LNCaP clone FGC (cell line): ENCODE measurements around the gene MCTP2.

Experiments
- DNase-seq: peaks from one replicate; pipeline ENCODE4 v3.0.0-alpha.2; 2011; ENCODE audit warnings: low read depth
- H3K4me3 ChIP-seq: 2 replicates; pipeline ENCODE4 v1.5.1; 2011; ENCODE audit warnings: mild to moderate bottlenecking, low read depth, low read length, control low read depth
- TF ChIP-seq, protein P1 (sequence below): IDR thresholded peaks from 2 replicates; pipeline ENCODE4 v1.5.1; 2012; ENCODE audit warnings: mild to moderate bottlenecking; ENCODE audit not compliant: control insufficient read depth, insufficient read depth; ENCODE audit errors: extremely low read depth

Gene MCTP2

DNA sequence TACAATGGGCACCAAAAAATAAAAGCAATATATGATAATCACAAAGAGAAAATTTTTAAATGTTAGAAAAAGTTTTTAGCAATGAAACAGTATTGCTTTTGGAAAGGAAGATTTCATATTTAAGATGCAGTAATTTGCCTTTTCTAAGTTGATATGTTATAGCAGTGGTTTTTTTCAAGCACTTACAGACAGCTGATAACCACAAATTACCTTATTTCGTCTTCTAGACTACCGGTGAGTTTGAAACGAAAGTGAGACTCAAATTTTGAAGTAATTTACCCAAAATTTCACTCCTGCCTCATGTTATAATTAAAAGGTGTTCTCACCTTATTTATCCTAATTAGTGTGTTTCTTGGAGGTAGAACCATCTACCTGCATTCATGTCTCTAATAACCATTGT is 207.8 kb downstream of the MCTP2 start:
- no peak overlapping the region for H3K4me3 ChIP-seq
- DNase-seq = no peak
- TF ChIP-seq, protein P1, sequence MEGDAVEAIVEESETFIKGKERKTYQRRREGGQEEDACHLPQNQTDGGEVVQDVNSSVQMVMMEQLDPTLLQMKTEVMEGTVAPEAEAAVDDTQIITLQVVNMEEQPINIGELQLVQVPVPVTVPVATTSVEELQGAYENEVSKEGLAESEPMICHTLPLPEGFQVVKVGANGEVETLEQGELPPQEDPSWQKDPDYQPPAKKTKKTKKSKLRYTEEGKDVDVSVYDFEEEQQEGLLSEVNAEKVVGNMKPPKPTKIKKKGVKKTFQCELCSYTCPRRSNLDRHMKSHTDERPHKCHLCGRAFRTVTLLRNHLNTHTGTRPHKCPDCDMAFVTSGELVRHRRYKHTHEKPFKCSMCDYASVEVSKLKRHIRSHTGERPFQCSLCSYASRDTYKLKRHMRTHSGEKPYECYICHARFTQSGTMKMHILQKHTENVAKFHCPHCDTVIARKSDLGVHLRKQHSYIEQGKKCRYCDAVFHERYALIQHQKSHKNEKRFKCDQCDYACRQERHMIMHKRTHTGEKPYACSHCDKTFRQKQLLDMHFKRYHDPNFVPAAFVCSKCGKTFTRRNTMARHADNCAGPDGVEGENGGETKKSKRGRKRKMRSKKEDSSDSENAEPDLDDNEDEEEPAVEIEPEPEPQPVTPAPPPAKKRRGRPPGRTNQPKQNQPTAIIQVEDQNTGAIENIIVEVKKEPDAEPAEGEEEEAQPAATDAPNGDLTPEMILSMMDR = no peak

DNA sequence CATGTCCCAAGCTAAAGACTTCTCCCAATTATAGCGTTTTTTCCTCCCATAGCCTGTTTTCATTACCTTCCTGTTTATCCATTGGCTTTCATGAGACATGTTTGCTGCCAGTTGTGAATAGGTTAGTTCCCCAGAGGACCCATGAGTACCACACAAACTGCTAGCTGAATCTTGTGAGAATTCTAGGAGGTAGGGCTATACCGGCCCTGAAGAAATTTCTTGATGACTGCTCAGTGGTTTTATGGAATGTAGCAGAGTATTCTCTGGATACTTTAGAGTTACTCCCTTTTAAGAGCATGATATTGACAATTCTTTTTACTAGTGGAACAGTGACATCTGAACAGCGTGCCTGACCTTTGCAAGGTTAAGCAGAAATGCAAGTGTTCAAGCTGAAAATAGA is 210.4 kb downstream of the MCTP2 start:
- TF ChIP-seq, protein P1 = no peak
- no peak for DNase-seq
- no peak overlapping the region for H3K4me3 ChIP-seq

DNA sequence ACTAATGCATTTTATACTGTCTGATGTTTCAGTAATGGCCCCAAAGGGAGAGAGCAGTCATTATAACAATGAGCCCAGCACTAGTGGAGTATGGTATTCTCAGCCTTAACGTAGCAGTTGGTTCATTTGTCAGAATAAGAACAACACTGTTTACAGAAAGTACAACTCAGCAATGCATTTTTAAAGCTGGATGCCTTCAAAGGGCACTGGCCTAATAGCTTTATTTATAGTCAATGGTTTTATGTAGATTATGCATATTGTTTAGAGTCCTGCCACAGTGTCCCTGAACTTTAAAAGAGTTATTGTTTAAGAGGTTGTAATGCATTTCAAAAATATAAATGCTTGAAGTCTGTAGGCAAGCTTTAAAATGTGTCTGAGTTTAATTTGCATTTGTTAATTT is 211.1 kb downstream of the MCTP2 start:
- no peak overlapping the region for H3K4me3 ChIP-seq
- DNase-seq = no peak
- TF ChIP-seq, protein P1 = no peak

DNA sequence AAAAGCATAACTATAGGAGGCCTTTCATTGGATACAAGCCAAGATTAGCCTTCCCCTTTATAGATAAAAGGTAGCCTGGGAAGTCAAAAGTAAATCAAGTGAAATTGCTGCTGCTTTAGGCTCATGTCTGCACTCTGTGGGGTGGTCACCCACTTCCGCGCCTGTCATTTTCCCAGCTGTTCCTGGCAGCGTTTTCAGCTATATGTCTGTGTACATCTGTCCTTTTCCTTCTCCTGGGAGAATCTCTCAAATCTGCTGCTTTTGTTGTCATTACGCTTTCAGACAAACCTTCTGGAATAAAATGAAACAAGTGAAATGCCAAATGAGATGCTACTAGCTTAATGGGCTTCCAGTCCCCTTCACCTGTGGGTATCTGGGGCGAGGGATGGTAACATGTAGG is 211.8 kb downstream of the MCTP2 start:
- DNase-seq = no peak
- no peak overlapping the region for H3K4me3 ChIP-seq
- TF ChIP-seq, protein P1 = no peak

DNA sequence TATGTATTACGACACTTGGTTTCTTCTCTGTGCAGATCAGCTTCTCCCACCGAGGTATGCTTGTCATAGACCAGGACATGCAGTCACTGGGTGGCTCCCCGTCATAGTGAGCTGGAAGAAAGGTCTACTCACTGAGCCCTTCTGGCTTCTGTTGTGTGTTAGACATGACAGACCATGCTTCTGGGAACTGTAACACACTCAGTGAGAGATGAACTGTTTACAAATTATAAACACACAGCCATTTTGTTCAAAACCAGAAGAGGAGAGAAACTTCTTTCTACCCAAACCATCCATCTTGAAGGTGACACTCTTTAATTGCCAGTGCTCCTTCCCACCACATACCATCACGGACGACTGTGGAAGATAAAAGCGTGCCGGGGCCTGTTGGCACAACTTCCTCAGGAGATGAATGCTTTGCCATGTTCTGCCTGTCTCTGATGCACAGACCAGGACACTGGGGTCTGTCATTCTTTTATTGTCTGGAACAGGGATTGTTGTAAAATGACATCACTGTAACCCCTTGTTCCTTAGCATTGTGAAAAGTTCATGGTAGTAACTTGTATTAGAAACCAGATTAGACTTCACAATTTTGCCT is 214.3 kb downstream of the MCTP2 start:
- TF ChIP-seq, protein P1 = no peak
- H3K4me3 ChIP-seq = no peak overlapping the region
- DNase-seq = no peak

GRCh38 chr15:94446441-94446840 is 215.1 kb downstream of the MCTP2 start:
- TF ChIP-seq, protein P1 = no peak
- no peak for DNase-seq
- H3K4me3 ChIP-seq = no peak overlapping the region

GRCh38 chr15:94451466-94451865 is 220.1 kb downstream of the MCTP2 start:
- no peak overlapping the region for H3K4me3 ChIP-seq
- TF ChIP-seq, protein P1 = no peak
- peak; percentile 23 for DNase-seq
